Cortex of kidney (tissue), 1 donor: ENCODE measurements around the gene VAMP4.
"Not testable (repeated sequence)": the region's sequence is repeated elsewhere in the genome, so short reads cannot be mapped to it uniquely, and the experiment has no call there.

Experiments
- DNase-seq: peaks from one replicate; lab custom pipeline; 2025; lab: John Stamatoyannopoulos, UW

The VAMP4 gene

DNA sequence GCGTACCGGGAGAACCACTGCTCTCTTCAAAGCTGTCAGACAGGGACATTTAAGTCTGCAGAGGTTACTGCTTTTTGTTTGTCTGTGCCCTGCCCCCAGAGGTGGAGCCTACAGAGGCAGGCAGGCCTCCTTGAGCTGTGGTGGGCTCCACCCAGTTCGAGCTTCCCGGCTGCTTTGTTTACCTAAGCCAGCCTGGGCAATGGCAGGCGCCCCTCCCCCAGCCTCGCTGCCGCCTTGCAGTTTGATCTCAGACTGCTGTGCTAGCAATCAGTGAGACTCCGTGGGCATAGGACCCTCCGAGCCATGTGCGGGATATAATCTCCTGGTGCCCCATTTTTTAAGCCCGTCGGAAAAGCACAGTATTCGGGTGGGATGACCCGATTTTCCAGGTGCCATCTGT is 46.1 kb downstream of the VAMP4 start:
- DNase-seq: not testable (repeated sequence)

DNA sequence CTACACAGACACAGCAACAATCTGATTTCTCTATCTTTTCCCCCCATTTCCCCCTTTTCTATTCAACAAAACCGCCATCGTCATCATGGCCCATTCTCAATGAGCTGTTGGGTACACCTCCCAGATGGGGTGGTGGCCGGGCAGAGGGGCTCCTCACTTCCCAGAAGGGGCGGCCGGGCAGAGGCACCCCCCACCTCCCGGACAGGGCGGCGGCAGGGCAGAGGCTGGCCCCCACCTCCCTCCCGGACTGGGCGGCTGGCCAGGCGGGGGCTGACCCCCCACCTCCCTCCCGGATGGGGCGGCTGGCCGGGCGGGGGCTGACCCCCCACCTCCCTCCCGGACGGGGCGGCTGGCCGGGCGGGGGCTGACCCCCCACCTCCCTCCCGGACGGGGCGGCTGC is 48.3 kb downstream of the VAMP4 start:
- DNase-seq: not testable (repeated sequence)

DNA sequence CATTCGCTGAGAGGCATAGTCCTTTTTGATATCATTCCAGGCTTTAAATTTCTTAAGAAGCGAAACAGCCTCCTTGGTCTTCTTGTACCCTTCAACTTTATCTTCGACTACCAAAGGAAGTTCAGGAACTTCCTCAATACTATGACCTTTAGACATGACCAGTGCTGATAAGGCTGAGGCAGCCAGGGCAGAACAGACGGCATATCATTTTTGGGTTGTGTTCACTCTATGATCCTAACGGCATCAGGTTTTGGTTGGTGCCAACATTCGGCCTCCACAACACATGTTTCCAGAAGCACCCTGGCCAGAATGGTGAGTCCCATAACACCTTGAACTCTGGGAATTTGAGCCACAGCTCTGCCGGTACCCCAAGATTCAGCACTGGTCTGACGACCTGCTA is 58.0 kb downstream of the VAMP4 start:
- no peak for DNase-seq

DNA sequence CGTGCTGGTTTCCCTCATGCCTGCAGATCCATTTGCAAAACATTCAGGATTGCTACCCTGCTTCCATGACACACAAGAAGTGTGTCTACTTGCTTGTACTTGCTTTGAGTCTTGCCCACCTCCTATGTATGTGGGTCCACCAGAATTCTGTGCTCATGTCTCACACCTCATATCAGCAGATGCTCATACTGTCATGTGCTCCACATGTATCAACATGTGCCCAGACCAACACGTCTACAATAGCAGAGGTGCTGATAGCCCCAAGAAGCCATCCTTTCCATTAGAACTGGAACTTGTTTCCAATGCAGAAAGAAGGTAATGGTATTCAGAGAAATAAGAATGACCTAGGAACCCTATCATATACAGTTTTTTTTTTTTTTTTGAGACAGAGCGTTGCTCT is 61.5 kb downstream of the VAMP4 start:
- DNase-seq: no peak

DNA sequence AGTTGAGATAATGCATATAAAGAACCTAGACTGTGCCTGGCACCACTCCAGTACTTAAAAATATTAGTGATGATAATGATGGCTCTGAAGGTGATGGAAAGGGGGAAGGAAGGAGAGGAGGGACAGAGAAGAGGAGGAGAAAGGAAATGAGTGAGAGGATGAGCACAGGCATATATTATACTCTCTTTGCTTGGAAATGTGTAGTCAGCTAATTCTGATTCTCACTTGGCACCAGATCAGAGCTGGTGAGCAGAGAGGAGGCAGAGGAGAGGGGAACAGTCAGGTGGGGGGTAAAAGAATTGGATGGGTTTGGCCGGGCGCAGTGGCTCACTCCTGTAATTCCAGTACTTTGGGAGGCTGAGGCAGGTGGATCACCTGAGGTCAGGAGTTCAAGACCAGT is 65.0 kb downstream of the VAMP4 start:
- no peak for DNase-seq

DNA sequence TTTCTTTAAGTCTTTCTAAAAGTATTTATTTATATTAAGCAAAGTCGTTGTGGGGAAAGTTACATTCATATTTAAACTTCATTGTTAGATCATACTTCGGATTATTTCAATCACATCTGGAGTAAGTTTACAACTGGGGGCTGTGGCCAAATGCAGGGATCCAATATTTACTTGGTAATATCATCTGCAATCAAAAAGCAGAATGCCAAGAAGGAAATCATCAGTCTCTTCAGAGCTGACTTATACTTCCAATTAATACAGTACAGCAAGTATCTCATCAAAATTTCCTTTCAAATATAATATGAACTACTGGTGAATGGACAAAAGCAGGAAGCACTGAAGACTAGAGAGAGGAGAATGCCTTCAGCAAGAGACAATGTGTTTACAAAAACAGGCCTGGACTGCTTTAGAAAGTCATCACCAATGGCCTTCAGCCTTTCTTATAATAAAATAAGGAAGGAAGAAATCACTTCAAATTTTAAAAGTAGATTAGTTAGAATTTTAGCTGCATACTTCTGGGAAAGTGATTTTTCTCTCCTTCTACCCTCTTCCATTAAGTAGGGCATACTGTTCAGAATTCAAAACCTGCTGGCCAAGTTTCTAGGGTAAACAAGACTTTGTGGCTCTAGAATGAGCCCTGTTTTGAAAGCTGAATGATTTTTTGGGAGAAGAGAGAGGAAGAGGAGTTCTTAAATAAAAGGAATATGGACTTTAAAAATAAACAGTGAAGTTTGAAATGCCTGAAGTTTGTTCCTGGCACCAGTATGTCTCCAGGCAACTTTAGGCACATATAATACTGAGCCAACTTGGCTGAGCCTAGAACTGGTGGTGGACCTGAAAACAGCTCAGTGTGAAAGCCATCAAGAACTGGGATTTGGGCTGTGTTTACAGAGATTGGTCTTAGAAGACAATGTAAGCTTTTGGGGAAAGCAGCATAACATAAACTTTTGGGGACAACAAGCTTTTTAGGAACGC is 67.1 kb downstream of the VAMP4 start:
- DNase-seq: no peak

DNA sequence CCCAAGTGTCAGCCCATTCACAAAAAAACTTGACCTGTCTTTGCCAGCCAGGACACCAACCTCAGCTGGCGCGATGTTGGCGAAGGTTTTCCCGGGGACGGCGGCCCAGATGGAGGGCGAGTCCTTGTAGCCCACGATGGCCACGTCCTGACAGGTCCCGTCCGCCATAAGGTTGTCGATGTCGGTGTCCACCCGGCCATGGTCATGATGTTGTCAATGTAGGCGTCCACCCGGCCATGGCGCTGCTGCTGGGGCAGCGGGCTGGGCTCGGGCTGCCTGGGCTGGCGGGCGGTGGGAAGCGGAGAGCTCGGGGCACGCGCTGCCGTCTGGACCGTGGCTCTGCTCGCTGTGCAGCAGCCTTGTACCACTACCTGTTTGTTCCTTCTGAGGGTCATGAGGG is 71.1 kb downstream of the VAMP4 start:
- DNase-seq: no peak

DNA sequence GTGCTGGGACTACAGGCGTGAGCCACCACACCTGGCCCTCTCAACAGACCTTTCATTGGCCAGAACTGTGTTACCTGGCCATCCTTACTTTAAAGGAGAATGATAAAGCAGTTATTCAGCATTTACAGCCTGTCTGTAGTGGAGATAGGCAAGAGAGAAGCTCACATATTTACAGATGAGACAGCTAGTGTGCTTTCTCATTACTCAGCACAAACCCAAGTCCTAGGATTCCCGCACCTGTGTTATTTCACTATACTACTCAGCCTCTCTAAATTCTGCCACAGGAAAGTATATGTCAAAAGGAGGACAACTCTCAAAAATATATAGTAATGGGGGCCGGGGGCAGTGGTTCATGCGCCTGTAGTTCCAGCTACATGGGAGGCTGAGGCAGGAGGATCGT is 73.5 kb downstream of the VAMP4 start:
- DNase-seq: no peak

DNA sequence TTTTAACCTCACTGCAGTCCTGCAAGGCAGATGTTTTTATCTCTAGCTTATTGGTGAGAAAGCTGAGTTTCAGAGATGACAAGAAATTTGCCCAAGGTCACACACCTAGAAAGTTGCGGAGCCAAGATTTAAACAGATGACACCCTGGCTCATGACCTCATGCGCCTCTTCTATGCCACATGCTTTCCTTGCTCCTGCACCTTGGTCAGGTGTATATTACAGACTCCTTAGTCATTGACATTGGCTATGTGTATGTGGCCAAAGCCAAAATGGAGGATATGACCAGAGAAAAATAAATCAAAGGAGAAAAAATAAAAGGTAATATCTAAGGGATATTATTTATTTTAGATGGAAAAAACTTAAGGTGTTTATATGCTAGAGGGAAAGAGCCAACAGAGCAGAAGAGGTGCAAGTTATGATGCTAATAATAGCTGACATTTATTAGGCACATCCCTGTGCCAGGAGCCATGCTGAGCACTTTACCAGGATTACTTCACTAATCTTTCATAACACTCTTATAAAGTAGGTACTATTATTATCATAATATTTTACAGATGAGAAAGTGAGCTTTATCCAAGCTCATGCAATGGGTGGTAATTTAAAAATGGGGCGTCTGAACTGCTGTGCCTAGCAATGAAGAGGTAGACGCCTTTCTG is 75.6 kb downstream of the VAMP4 start:
- DNase-seq: no peak

DNA sequence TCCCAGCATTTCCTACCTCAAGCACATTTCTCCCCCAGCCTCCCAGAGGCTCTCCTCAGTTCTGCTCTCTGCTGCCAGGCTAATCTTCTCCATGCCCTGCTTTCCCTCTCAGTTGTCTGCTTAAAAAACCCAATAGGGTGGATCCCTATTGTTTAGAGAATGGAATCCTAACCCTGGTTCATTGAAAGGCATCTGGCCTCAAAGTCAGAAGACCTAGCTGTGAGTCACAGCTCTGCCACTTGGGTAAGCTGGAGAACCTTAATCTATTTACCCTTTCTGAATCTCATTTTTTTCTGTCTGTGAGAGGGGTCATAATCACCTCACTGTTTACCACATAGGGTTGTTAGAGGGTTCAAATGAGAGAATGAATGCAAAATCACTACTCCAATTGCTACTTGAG is 76.9 kb downstream of the VAMP4 start:
- no peak for DNase-seq

DNA sequence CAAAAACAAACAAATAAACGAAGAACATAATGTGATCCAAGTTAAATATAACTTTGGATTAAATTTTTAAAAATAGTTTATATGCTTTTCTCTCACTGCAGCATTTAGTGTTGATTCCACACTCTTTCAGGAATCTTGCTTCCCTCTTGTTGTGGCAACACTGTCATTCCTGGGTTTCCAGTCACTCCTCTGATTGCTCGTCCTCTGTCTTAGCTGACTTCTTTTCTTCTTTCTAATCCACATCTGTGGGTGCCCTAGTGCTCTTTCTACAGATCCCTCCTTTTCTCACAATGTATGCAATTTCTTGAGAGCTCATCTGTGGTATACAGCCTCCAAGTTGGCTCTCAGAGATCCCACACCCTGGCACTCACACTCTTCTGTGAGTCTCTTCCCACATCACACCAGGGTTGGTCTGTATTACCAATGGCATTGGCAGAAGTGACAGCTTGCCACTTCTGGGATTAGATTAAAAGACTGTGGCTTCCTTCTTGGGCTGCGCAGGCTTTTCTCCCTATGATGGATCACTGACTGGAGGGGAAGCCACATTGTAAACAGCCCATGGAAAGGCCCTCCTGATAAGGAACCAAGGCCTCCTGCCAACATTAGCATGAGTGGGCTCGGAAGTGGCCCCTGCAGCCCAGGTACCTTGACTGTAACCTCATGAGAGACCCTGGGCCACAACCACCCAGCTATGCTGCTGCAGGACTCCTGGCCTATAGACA is 77.8 kb downstream of the VAMP4 start:
- DNase-seq: no peak

DNA sequence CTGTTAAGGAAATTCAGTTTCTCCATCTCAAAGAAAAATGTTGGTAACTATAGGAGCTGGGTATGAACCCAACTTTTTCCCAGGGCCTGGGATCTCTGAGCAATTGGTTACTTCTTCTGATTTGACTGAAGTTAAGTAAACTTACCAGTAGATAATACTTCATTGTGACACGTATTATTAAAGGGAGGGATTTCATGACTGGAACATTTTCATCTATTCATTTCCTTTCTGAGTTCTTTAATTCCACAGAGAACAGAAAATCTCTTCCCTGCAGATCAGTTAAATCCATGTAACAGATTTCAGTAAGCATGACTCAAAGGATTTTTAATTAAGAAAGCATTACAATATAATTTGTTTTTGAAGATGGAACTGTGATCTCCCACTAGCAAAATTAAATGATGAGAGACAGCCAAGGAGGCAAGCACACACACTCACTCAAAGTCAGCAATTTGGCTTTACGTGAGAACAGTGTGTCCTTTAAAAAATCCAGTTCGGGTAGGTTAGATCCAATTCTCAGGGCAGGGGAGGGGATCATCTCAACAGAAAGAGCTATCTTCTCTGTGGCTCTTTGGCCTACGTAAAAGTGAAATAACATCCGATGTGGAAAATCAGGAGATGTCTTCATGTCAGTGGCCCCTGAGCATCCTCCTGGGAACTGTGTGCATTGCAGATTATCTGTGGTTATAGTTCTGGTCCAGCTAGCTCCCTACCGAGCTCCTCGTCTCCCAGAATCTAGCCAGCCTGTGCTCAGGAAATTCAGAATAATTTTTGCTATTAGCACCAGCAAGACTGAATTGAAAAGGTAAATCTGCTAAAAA is 78.6 kb downstream of the VAMP4 start:
- no peak for DNase-seq

DNA sequence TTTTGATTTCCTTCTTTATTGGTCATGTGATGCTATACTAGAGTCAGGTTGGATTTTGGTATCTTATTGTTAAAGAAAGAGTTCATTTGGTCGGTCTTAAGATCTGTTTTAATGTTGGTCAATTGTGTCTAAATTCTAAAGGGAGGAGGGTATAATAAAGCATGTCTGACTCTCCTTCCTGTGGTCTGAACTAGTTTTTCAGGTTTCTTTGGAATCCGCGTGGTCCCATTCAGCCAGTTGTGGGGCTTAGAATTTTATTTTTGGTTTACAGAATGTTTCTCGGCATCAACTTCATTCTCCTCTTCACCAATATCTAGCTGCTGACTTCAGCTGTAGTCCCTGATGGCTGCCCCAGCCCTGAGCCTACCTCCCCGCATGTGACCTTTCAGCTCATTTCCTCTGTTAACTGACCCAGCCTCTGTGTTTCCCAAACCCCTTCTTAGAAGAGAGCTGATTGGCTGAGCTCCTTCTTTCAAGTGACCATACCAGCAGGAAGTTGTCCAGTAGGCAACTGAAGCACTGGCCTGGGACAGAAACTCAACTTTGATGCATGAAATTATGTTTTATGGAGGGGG is 80.7 kb downstream of the VAMP4 start:
- no peak for DNase-seq

DNA sequence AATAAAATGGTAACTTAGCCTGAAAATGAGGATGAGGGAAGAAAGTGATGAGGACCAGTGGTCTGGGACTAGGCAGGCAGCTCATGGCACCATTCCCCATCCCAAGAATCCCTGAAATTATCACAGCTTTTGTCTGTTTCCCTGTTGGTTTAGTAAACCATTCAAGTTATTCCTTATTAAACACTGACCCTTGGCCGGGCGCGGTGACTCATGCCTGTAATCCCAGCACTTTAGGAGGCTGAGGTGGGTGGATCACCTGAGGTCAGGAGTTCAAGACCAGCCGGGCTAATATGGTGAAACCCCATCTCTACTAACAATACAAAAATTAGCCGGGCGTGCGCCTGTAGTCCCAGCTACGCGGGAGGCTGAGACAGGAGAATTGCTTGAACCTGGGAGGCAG is 85.7 kb downstream of the VAMP4 start:
- DNase-seq: not testable (repeated sequence)

DNA sequence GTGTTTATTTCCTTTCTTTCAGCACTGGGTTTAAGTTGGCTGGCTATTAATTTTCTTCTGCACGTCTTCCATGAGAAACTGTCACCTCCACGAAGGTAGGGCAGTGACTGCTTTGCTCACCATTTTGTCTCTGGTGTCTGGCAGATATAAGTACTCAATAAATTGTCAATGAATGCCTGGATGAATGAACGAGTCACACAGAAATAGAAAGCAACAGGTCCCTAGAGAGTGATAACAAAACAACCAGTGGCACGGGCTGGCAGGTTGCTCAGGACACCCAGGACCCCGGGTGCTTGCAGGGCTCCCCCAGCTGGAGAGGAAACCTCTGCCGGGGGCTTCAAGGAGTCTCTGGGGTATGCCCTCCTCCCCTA is 86.1 kb downstream of the VAMP4 start:
- DNase-seq: no peak

DNA sequence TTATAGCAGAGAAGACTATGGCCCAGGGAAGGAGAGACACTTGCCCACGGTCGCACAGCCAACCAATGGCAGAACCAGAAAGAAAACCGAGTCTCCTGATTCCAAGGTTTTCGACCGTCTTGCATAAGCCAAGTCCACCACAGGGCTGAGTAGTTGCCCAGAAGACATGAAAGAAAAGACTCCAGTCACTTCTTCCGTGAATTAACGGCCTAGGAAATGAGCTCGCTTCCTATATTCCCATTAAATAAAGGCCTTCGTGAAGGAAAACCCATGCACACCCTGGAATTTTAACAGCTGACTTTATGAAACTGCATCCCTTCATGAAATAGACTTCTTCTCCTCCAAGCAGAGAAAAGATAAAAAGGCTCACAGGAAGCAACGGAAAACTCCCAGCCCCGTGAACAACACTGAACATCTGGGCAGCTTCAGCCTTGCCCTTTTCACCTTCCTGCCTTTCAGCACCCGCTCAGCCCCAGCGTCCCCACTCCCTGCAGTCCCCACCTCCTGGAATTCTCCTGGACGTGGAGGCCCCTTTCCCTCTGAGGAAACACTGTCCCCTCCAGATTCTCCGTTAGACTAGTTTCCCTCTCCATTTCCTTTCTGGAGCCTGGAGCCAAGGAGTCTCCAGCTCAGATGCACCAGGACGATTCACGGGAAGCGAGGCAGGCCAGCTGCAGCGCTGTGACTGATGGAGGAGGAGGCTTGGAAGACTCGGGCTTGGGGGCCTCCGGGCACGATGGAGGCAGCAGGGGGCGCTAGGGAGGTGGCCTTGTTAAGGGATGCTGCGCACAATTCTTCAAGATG is 86.7 kb downstream of the VAMP4 start:
- no peak for DNase-seq

DNA sequence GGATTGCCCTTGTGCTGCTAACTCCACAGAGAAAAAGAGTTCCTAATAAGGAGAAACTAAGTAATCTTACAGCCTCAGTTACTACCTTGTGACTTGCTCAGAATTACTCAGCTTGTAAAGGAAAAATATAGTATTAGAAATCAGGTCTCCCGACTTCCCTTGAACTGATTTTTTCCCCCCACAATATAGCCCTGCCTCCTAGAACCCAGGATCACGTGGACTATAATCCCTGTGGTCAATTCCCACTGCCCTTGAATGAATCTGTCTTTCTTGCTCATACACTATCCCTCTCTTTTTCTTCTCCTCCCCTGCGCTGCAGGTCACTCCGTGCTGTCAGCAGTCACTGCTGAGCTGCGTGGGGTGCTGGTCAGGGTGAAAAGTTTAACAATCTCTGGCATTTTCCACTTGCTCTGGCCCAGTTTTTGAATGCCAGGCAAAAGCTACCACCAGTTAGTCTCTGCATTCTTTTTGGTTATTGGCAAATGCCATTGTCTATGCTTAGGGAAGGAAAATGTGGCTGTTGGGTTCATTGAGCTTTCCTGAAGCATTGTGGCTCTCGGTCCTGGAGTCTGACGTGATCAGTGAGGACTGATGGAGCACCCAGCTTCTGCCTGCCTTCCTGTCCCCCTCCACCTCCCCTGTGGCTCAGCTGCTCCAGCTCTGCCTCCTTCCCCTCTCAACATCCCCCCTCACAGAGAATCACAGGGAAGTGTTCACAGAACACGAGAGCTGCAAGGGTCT is 87.5 kb downstream of the VAMP4 start:
- DNase-seq: no peak

DNA sequence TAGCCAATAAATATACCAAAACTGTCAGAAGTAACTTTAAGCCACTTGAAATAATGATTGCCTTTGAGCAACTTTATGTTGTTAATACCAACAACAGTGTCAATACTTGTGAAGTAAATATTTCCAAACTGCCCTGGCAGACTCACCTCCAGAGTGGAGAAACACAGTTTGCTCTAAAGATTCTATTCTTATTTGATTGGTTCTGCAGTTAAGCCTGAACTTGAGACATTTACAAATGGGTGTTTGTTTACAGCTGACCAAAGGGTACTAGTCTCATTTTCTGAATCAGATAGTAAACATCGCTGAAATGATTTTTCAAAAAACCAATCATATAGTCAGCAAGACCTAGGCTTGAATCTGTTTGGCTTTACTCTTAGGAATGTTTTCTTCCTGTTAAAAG is 88.1 kb downstream of the VAMP4 start:
- no peak for DNase-seq

DNA sequence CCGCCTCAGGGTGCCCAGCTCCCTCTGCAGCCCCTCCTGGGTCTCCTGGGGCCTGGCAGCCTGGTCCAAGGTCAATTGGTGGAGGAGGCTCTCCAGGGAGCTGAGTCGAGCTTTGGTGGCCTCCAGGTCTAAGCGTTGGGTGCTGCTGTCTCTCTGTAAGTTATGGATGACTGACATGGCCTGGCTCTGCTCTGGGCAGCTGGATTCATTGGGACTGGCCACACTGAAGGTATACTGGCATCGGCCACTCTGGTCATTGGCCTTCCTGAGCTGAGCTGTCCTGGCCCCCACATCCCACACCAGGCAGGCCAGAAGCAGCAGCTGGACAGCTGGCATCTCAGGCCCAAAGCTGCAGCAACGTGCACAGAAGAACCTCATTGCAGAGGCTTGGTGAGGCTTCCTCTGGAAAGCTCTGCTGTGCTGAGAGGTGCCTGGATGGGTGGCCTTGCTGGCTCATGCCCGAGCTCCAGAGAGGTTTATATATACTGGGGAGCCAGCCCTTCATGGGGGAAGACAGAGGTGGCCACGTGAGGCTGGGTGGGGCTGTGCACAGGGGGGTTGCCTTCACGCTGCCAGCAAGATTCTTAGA is 89.5 kb downstream of the VAMP4 start, which contains the start of gene MYOC:
MYOC (minus strand) TSS at position 455 of the 589 bp plus-strand sequence; CDS start at position 378, 77 bp downstream.
- no peak for DNase-seq
